IMR-90 (cell line): Measurements from ENCODE around the gene DARS1. TPM values are rescaled to one million over a fixed set of nuclear protein-coding genes. Genes with fewer than 3 reads are reported as not detected.

Experiments used
- ATAC-seq: fragments of 200-7000 bp; cut with Tn5 transposase; 2 replicates; pipeline ENCODE4 v1.9.1; 2020; ENCODE audit warnings: low read depth, mild to moderate bottlenecking, moderate library complexity
- BruUV-seq: library from RNA; stranded (reverse); fragments of 400-500 nt; replicated peaks from 2 replicates; lab custom pipeline; 2021; lab: Mats Ljungman, UMichigan
- CTCF ChIA-PET: fragments of 300-600 bp; formaldehyde crosslinking; extraction: SDS; loops from one replicate; lab custom pipeline; 2021; ENCODE audit warnings: antibody characterized with exemption; lab: Yijun Ruan, JAX
- POLR2A ChIA-PET: fragments of 300-600 bp; sonication (Branson Sonifier 250); formaldehyde crosslinking; loops from one replicate; lab custom pipeline; 2022; ENCODE audit warnings: antibody characterized with exemption; ENCODE audit not compliant: unreplicated experiment; lab: Charles Lee
- DNase-seq: peaks from one replicate; pipeline ENCODE4 v3.0.0; 2013
- H2AFZ ChIP-seq: replicated peaks from 2 replicates; pipeline ENCODE3; 2013; ENCODE audit warnings: low read length, mild to moderate bottlenecking; ENCODE audit not compliant: poor library complexity
- H2AK5ac ChIP-seq: 2 replicates; pipeline ENCODE4 v1.6.1; 2013; ENCODE audit warnings: low read depth, low read length, inconsistent platforms
- H2AK9ac ChIP-seq: replicated peaks from 2 replicates; pipeline ENCODE3; 2013; ENCODE audit warnings: mild to moderate bottlenecking, low read depth, low read length, moderate library complexity; ENCODE audit not compliant: poor library complexity
- H2BK120ac ChIP-seq: 2 replicates; pipeline ENCODE4 v1.6.1; 2013; ENCODE audit warnings: low read depth, low read length, inconsistent platforms
- H2BK15ac ChIP-seq: 3 replicates; pipeline ENCODE4 v1.6.1; 2013; ENCODE audit warnings: low read depth, low read length, inconsistent platforms
- H2BK20ac ChIP-seq: 2 replicates; pipeline ENCODE4 v1.6.1; 2013; ENCODE audit warnings: low read depth, mild to moderate bottlenecking, inconsistent platforms, low read length, moderate library complexity
- H2BK5ac ChIP-seq: 2 replicates; pipeline ENCODE4 v1.6.1; 2013; ENCODE audit warnings: mild to moderate bottlenecking, low read depth, low read length, inconsistent platforms; ENCODE audit not compliant: poor library complexity, severe bottlenecking
- H3K14ac ChIP-seq: replicated peaks from 2 replicates; pipeline ENCODE4 v1.6.1; 2013; ENCODE audit warnings: low read depth, low read length, inconsistent platforms
- H3K18ac ChIP-seq: 2 replicates; pipeline ENCODE4 v1.6.1; 2013; ENCODE audit warnings: low read depth, low read length, control low read depth
- H3K23ac ChIP-seq: 2 replicates; pipeline ENCODE4 v1.6.1; 2013; ENCODE audit warnings: low read depth, low read length, inconsistent platforms
- H3K27ac ChIP-seq: 2 replicates; pipeline ENCODE4 v1.5.1; 2013; ENCODE audit warnings: mild to moderate bottlenecking, control low read depth, low read length; ENCODE audit not compliant: insufficient read depth
- H3K27me3 ChIP-seq: 2 replicates; pipeline ENCODE4 v1.6.1; 2013; ENCODE audit warnings: low read length; ENCODE audit not compliant: control insufficient read depth, insufficient read depth
- H3K36me3 ChIP-seq: 2 replicates; pipeline ENCODE4 v1.6.1; 2013; ENCODE audit warnings: low read length, mixed read lengths; ENCODE audit not compliant: control insufficient read depth, insufficient read depth
- H3K4ac ChIP-seq: 2 replicates; pipeline ENCODE4 v1.6.1; 2013; ENCODE audit warnings: low read depth, low read length, inconsistent platforms
- H3K4me1 ChIP-seq: 2 replicates; pipeline ENCODE4 v1.6.1; 2013; ENCODE audit warnings: low read length, mixed read lengths; ENCODE audit not compliant: control insufficient read depth, insufficient read depth
- H3K4me2 ChIP-seq: 2 replicates; pipeline ENCODE4 v1.6.1; 2013; ENCODE audit warnings: low read depth, mild to moderate bottlenecking, control low read depth, low read length, moderate library complexity
- H3K4me3 ChIP-seq: 2 replicates; pipeline ENCODE4 v1.5.1; 2013; ENCODE audit warnings: low read depth, mild to moderate bottlenecking, control low read depth, low read length, moderate library complexity; ENCODE audit not compliant: insufficient read depth
- H3K56ac ChIP-seq: 2 replicates; pipeline ENCODE4 v1.6.1; 2013; ENCODE audit warnings: low read length, inconsistent platforms; ENCODE audit not compliant: insufficient read depth; ENCODE audit errors: extremely low read depth
- H3K79me1 ChIP-seq, 2 experiments: 2 replicates each; pipeline ENCODE4 v1.6.1; 2013; ENCODE audit warnings: low read length in 2 of 2, inconsistent platforms in 1 of 2, low read depth in 1 of 2
- H3K9ac ChIP-seq: 2 replicates; pipeline ENCODE4 v1.6.1; 2013; ENCODE audit warnings: low read depth, low read length, control low read depth
- H3K9me1 ChIP-seq: 2 replicates; pipeline ENCODE4 v1.6.1; 2013; ENCODE audit warnings: low read length, inconsistent platforms; ENCODE audit not compliant: insufficient read depth
- H3K9me3 ChIP-seq: 2 replicates; pipeline ENCODE4 v1.6.1; 2013; ENCODE audit warnings: low read length; ENCODE audit not compliant: control insufficient read depth, insufficient read depth
- H4K20me1 ChIP-seq: 2 replicates; pipeline ENCODE4 v1.6.1; 2013; ENCODE audit warnings: low read length, inconsistent platforms; ENCODE audit not compliant: insufficient read depth
- H4K5ac ChIP-seq: 2 replicates; pipeline ENCODE4 v1.6.1; 2013; ENCODE audit warnings: mild to moderate bottlenecking, low read depth, low read length, control low read depth
- H4K8ac ChIP-seq, 2 experiments: 2 replicates each; pipeline ENCODE4 v1.6.1; 2013; ENCODE audit warnings: low read depth in 2 of 2, low read length in 2 of 2, control low read depth in 1 of 2, inconsistent platforms in 1 of 2
- H4K91ac ChIP-seq: 2 replicates; pipeline ENCODE4 v1.6.1; 2013; ENCODE audit warnings: low read depth, low read length, inconsistent platforms; ENCODE audit not compliant: insufficient read depth
- CHD1 ChIP-seq: IDR thresholded peaks from 2 replicates; pipeline ENCODE4 v1.6.1; 2012; ENCODE audit warnings: low read depth, low read length, improper control_type of control experiment
- CTCF ChIP-seq: conservative IDR thresholded peaks from 2 replicates; pipeline ENCODE4 v1.5.1; 2012; ENCODE audit warnings: mild to moderate bottlenecking, low read depth, low read length, improper control_type of control experiment
- ELK1 ChIP-seq: fragments of 150-350 bp; IDR thresholded peaks from 2 replicates; pipeline ENCODE4 v1.6.1; 2016; ENCODE audit warnings: low read depth, mild to moderate bottlenecking, low read length, moderate library complexity, borderline replicate concordance
- FOS ChIP-seq: fragments of 150-350 bp; IDR thresholded peaks from 2 replicates; pipeline ENCODE4 v1.6.1; 2016; ENCODE audit warnings: low read depth, low read length
- MAFK ChIP-seq: IDR thresholded peaks from 2 replicates; pipeline ENCODE4 v1.6.1; 2012; ENCODE audit warnings: low read depth, low read length, improper control_type of control experiment
- MAZ ChIP-seq: IDR thresholded peaks from 2 replicates; pipeline ENCODE4 v1.6.1; 2012; ENCODE audit warnings: low read depth, mild to moderate bottlenecking, low read length, improper control_type of control experiment, moderate library complexity, borderline replicate concordance
- NFE2L2 ChIP-seq: fragments of 150-350 bp; IDR thresholded peaks from 2 replicates; pipeline ENCODE4 v1.6.1; 2016; ENCODE audit warnings: low read depth, mild to moderate bottlenecking, low read length
- POLR2A ChIP-seq: IDR thresholded peaks from 2 replicates; pipeline ENCODE4 v1.6.1; 2012; ENCODE audit warnings: mild to moderate bottlenecking, low read depth, low read length
- RAD21 ChIP-seq: IDR thresholded peaks from 2 replicates; pipeline ENCODE4 v1.6.1; 2012; ENCODE audit warnings: low read length, improper control_type of control experiment
- RCOR1 ChIP-seq: IDR thresholded peaks from 2 replicates; pipeline ENCODE4 v1.6.1; 2012; ENCODE audit warnings: mild to moderate bottlenecking, low read length, improper control_type of control experiment; ENCODE audit not compliant: insufficient replicate concordance
- RFX5 ChIP-seq: IDR thresholded peaks from 2 replicates; pipeline ENCODE4 v1.8.0; 2012; ENCODE audit warnings: low read depth, mild to moderate bottlenecking, low read length, moderate library complexity
- SMC3 ChIP-seq: fragments of 150-350 bp; IDR thresholded peaks from 2 replicates; pipeline ENCODE4 v1.6.1; 2016; ENCODE audit warnings: low read depth, mild to moderate bottlenecking, antibody characterized with exemption, low read length, moderate library complexity
- USF2 ChIP-seq: fragments of 150-350 bp; IDR thresholded peaks from 2 replicates; pipeline ENCODE4 v1.6.1; 2017; ENCODE audit warnings: mild to moderate bottlenecking, antibody characterized with exemption, low read length, low read depth
- WGBS, 2 experiments: methylation state at CpG; one replicate each; pipeline versions ENCODE4 v1.1.5 to v1.1.7; 2013; ENCODE audit warnings: missing lambda C conversion rate in 2 of 2; ENCODE audit not compliant: insufficient read length in 1 of 2; ENCODE audit errors: extremely low coverage in 2 of 2; 5-methylcytosine and 5-hydroxymethylcytosine counted together
- dilution Hi-C: fragments of 300-500 bp; cut with HindIII; formaldehyde crosslinking; loops from one replicate; pipeline ENCODE4 v1.14.3; 2018; ENCODE audit warnings: low sequenced_read_pairs; ENCODE audit not compliant: unreplicated experiment
- in situ Hi-C: fragments of 300-500 bp; cut with MboI; formaldehyde crosslinking; loops from 3 replicates; pipeline ENCODE4 v1.14.3; 2019; ENCODE audit warnings: low sequenced_read_pairs, inconsistent platforms, mixed read lengths
- intact Hi-C: fragments of 100-400 bp; cut with micrococcal nuclease; formaldehyde crosslinking; loops from 2 replicates; pipeline ENCODE4 v1.10.0; 2022
- polyA plus RNA-seq, 3 experiments: library from polyadenylated mRNA; depleted of rRNA; stranded (reverse); fragments of >200 nt; gene quantifications; 2 replicates each; pipeline ENCODE4 v1.2.3, GENCODE V29; 2012; ENCODE audit warnings: low replicate concordance in 1 of 3
- total RNA-seq: library from RNA; depleted of rRNA; stranded (reverse); fragments of >200 nt; gene quantifications from 2 replicates; pipeline ENCODE4 v1.2.3, GENCODE V29; 2012

The DARS1 gene
- total and polyA plus RNA-seq, 2 of the 4 experiments (the other 2 are of a cell fraction) = 56.5 to 66.5 TPM

- TF ChIP-seq POLR2A (no peak), CHD1 (no peak), NFE2L2 (no peak)
These were observed 24.5 kb downstream of the DARS1 start (continued) for GRCh38 chr2:135960656-135961551.

GRCh38 chr2:135960150-135960549 is 25.3 kb downstream of the DARS1 start:
- Histone ChIP-seq H2AK5ac (no peak overlapping the region), H3K56ac (no peak overlapping the region), H3K4me2 (no peak overlapping the region), H3K9me3 (no peaks in the 10 kb centered on the region), H2BK15ac (no peak overlapping the region), H2BK5ac (no peak overlapping the region), H3K4ac (no peak overlapping the region), H4K5ac (no peak overlapping the region), H4K20me1 (peaks cover 11% of the 10 kb centered on the region), H4K91ac (no peak overlapping the region), H3K14ac (no peak overlapping the region), H3K79me1 (peaks cover 7 to 18% of the 10 kb centered on the region in 2 experiments; a peak in 3 of 4 replicates), H3K4me1 (peaks cover 2% of the 10 kb centered on the region; the same call in 1 of the 2 replicates), H4K8ac (no peak overlapping the region), H3K27me3 (no peaks in the 10 kb centered on the region), H3K9ac (no peak overlapping the region), H3K4me3 (no peak overlapping the region), H2BK20ac (no peak overlapping the region), H3K9me1 (0 out of 2 replicates have a peak, but pooled peaks cover 2% of the 10 kb centered on the region), H2BK120ac (no peak overlapping the region), H3K27ac (no peak overlapping the region), H2AFZ (no peak overlapping the region), H3K23ac (no peak overlapping the region), H3K18ac (no peak overlapping the region), H3K36me3 (peaks cover 8% of the 10 kb centered on the region), H2AK9ac (no peak overlapping the region)
- in situ Hi-C loops (no loop called here), dilution Hi-C loops (no loop called here), intact Hi-C loops (no loop called here)
- no peak for DNase-seq
- CTCF ChIA-PET = interaction anchor here (0.7 kb wide), 1 partner anchor 63 kb away, joined by 3 read pairs; no protein-coding TSS in a partner anchor
- POLR2A ChIA-PET = no interaction called here
- ATAC-seq = no peak
- BruUV-seq = no TSS peak
- WGBS, 2 experiments = no CpG with 5 or more reads among the region's 5 CpGs
- TF ChIP-seq FOS (no peak), RFX5 (no peak), MAFK (no peak), RAD21 (no peak), USF2 (no peak), CTCF (no peak), SMC3 (no peak), RCOR1 (no peak), MAZ (no peak), ELK1 (no peak)
